ENCODE results near the gene FLNC.
A peak's percentile ranks its signal among the peaks of the same experiment; 100 is the strongest.

DNA sequence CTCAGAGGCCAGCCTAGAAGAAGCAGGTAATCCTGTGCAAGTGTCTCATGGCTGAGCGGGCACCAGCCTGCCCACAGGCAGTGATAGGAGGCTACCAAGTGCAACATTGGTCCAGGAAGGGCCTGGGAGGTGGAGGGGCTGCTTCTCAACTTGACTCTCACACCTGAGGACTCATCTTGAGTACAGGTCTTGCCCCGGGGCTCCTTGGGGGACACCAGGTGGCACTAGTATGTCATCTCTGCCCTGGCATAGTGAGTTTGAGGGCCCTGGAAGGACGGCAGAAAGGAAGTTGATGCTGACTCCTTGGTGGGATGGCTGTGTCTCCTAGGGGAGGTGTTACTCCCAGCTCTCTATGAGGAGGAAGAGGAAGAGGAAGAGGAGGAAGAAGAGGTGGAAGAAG, 36.2 kb upstream of the FLNC start:
- TF ChIP-seq, protein P1, sequence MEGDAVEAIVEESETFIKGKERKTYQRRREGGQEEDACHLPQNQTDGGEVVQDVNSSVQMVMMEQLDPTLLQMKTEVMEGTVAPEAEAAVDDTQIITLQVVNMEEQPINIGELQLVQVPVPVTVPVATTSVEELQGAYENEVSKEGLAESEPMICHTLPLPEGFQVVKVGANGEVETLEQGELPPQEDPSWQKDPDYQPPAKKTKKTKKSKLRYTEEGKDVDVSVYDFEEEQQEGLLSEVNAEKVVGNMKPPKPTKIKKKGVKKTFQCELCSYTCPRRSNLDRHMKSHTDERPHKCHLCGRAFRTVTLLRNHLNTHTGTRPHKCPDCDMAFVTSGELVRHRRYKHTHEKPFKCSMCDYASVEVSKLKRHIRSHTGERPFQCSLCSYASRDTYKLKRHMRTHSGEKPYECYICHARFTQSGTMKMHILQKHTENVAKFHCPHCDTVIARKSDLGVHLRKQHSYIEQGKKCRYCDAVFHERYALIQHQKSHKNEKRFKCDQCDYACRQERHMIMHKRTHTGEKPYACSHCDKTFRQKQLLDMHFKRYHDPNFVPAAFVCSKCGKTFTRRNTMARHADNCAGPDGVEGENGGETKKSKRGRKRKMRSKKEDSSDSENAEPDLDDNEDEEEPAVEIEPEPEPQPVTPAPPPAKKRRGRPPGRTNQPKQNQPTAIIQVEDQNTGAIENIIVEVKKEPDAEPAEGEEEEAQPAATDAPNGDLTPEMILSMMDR (conservative IDR thresholded peaks at IDR 0.05; ENCODE audit: low read length): peak; percentile 63
- TF ChIP-seq EZH2phosphoT487 (IDR thresholded peaks at IDR 0.05; ENCODE audit: borderline replicate concordance): no peak
